ENCODE results near the gene MZB1.
"Not testable (repeated sequence)": the region's sequence is repeated elsewhere in the genome, so short reads cannot be mapped to it uniquely, and the experiment has no call there.

Gene MZB1

GRCh38 chr5:139387611-139388197 is 2.0 kb downstream of the MZB1 start:
- Histone ChIP-seq H3K27ac (ENCODE audit: low read length) (no peak overlapping the region), H3K27me3 (ENCODE audit: control insufficient read depth, insufficient read depth, low read length) (peaks cover 9% of the 10 kb centered on the region), H3K9ac (ENCODE audit: low read length) (no peak overlapping the region), H3K4me1 (ENCODE audit: control insufficient read depth, low read depth, low read length) (peaks cover 8% of the 10 kb centered on the region), H3K36me3 (ENCODE audit: control insufficient read depth, low read depth, low read length) (no peaks in the 10 kb centered on the region), H3K9me3 (ENCODE audit: control insufficient read depth, low read depth, low read length) (no peaks in the 10 kb centered on the region), H3K4me3 (ENCODE audit: low read length) (no peak overlapping the region)

- H3K27me3 ChIP-seq (ENCODE audit: control insufficient read depth, insufficient read depth, low read length); H3K9me3 ChIP-seq (ENCODE audit: control insufficient read depth, low read depth, low read length); H3K4me1 ChIP-seq (ENCODE audit: control insufficient read depth, low read depth, low read length); H3K27ac ChIP-seq (ENCODE audit: low read length); H3K9ac ChIP-seq (ENCODE audit: low read length); H3K4me3 ChIP-seq (ENCODE audit: low read length); H3K36me3 ChIP-seq (ENCODE audit: control insufficient read depth, low read depth, low read length): not testable (repeated sequence)
Observed at GRCh38 chr5:139386956-139387355, 2.8 kb downstream of the MZB1 start.

- H3K4me3 ChIP-seq (ENCODE audit: low read length) = no peak overlapping the region
- H3K36me3 ChIP-seq (ENCODE audit: control insufficient read depth, low read depth, low read length) = no peaks in the 10 kb centered on the region
- H3K9me3 ChIP-seq (ENCODE audit: control insufficient read depth, low read depth, low read length) = no peaks in the 10 kb centered on the region
- peaks cover 8% of the 10 kb centered on the region for H3K4me1 ChIP-seq (ENCODE audit: control insufficient read depth, low read depth, low read length)
- no peak overlapping the region for H3K27ac ChIP-seq (ENCODE audit: low read length)
- H3K9ac ChIP-seq (ENCODE audit: low read length) = no peak overlapping the region
- H3K27me3 ChIP-seq (ENCODE audit: control insufficient read depth, insufficient read depth, low read length) = no peaks in the 10 kb centered on the region
Observed at GRCh38 chr5:139386050-139386438, 3.7 kb downstream of the MZB1 start.

- Histone ChIP-seq H3K9me3 (ENCODE audit: control insufficient read depth, low read depth, low read length) (no peaks in the 10 kb centered on the region), H3K27me3 (ENCODE audit: control insufficient read depth, insufficient read depth, low read length) (no peaks in the 10 kb centered on the region), H3K27ac (ENCODE audit: low read length) (no peak overlapping the region), H3K9ac (ENCODE audit: low read length) (no peak overlapping the region), H3K36me3 (ENCODE audit: control insufficient read depth, low read depth, low read length) (no peaks in the 10 kb centered on the region), H3K4me3 (ENCODE audit: low read length) (no peak overlapping the region), H3K4me1 (ENCODE audit: control insufficient read depth, low read depth, low read length) (peaks cover 8% of the 10 kb centered on the region)
Observed at GRCh38 chr5:139385061-139386049, 4.4 kb downstream of the MZB1 start.

GRCh38 chr5:139384591-139385051 is 5.1 kb downstream of the MZB1 start:
- Histone ChIP-seq H3K9me3 (ENCODE audit: control insufficient read depth, low read depth, low read length) (no peaks in the 10 kb centered on the region), H3K4me3 (ENCODE audit: low read length) (no peak overlapping the region), H3K4me1 (ENCODE audit: control insufficient read depth, low read depth, low read length) (peaks cover 8% of the 10 kb centered on the region), H3K27ac (ENCODE audit: low read length) (no peak overlapping the region), H3K36me3 (ENCODE audit: control insufficient read depth, low read depth, low read length) (no peaks in the 10 kb centered on the region), H3K27me3 (ENCODE audit: control insufficient read depth, insufficient read depth, low read length) (no peaks in the 10 kb centered on the region), H3K9ac (ENCODE audit: low read length) (no peak overlapping the region)

- H3K9ac ChIP-seq (ENCODE audit: low read length) = no peak overlapping the region
Observed at GRCh38 chr5:139383993-139384590, 5.6 kb downstream of the MZB1 start.

GRCh38 chr5:139383275-139383992 is 6.3 kb downstream of the MZB1 start, which contains the start of gene SLC23A1:
SLC23A1 (minus strand) TSS chr5:139383297; CDS start chr5:139383253, 44 bp downstream.
- no peak within 1 kb of the TSS for H3K4me3 ChIP-seq (ENCODE audit: low read length)
- no peak within 1 kb of the TSS for H3K27ac ChIP-seq (ENCODE audit: low read length)
- no peaks in the 10 kb centered on the region for H3K9me3 ChIP-seq (ENCODE audit: control insufficient read depth, low read depth, low read length)
- H3K4me1 ChIP-seq (ENCODE audit: control insufficient read depth, low read depth, low read length) = peaks cover 12% of the 10 kb centered on the region
- H3K36me3 ChIP-seq (ENCODE audit: control insufficient read depth, low read depth, low read length) = no peaks in the 10 kb centered on the region
- no peaks in the 10 kb centered on the region for H3K27me3 ChIP-seq (ENCODE audit: control insufficient read depth, insufficient read depth, low read length)
- no peak within 1 kb of the TSS for H3K9ac ChIP-seq (ENCODE audit: low read length)

More at GRCh38 chr5:139383993-139384590, 5.6 kb downstream of the MZB1 start:
- H3K27ac ChIP-seq (ENCODE audit: low read length) = no peak overlapping the region
- H3K9me3 ChIP-seq (ENCODE audit: control insufficient read depth, low read depth, low read length) = no peaks in the 10 kb centered on the region
- H3K27me3 ChIP-seq (ENCODE audit: control insufficient read depth, insufficient read depth, low read length) = no peaks in the 10 kb centered on the region
- no peaks in the 10 kb centered on the region for H3K36me3 ChIP-seq (ENCODE audit: control insufficient read depth, low read depth, low read length)
- no peak overlapping the region for H3K4me3 ChIP-seq (ENCODE audit: low read length)
- peaks cover 8% of the 10 kb centered on the region for H3K4me1 ChIP-seq (ENCODE audit: control insufficient read depth, low read depth, low read length)

- Histone ChIP-seq H3K4me1 (ENCODE audit: control insufficient read depth, low read depth, low read length) (peaks cover 6% of the 10 kb centered on the region), H3K9ac (ENCODE audit: low read length) (no peak overlapping the region), H3K27ac (ENCODE audit: low read length) (no peak overlapping the region), H3K9me3 (ENCODE audit: control insufficient read depth, low read depth, low read length) (no peaks in the 10 kb centered on the region), H3K4me3 (ENCODE audit: low read length) (no peak overlapping the region), H3K36me3 (ENCODE audit: control insufficient read depth, low read depth, low read length) (no peaks in the 10 kb centered on the region), H3K27me3 (ENCODE audit: control insufficient read depth, insufficient read depth, low read length) (no peaks in the 10 kb centered on the region)
Observed at GRCh38 chr5:139382807-139383206, 6.9 kb downstream of the MZB1 start.

GRCh38 chr5:139381837-139382761 is 7.6 kb downstream of the MZB1 start:
- H3K4me1 ChIP-seq (ENCODE audit: control insufficient read depth, low read depth, low read length) = peaks cover 5% of the 10 kb centered on the region
- no peaks in the 10 kb centered on the region for H3K9me3 ChIP-seq (ENCODE audit: control insufficient read depth, low read depth, low read length)
- no peaks in the 10 kb centered on the region for H3K36me3 ChIP-seq (ENCODE audit: control insufficient read depth, low read depth, low read length)
- no peak overlapping the region for H3K4me3 ChIP-seq (ENCODE audit: low read length)
- H3K27me3 ChIP-seq (ENCODE audit: control insufficient read depth, insufficient read depth, low read length) = no peaks in the 10 kb centered on the region
- no peak overlapping the region for H3K9ac ChIP-seq (ENCODE audit: low read length)
- H3K27ac ChIP-seq (ENCODE audit: low read length) = no peak overlapping the region

- no peak overlapping the region for H3K9ac ChIP-seq (ENCODE audit: low read length)
- H3K9me3 ChIP-seq (ENCODE audit: control insufficient read depth, low read depth, low read length) = no peaks in the 10 kb centered on the region
- no peaks in the 10 kb centered on the region for H3K27me3 ChIP-seq (ENCODE audit: control insufficient read depth, insufficient read depth, low read length)
- H3K4me3 ChIP-seq (ENCODE audit: low read length) = no peak overlapping the region
- peaks cover 5% of the 10 kb centered on the region for H3K4me1 ChIP-seq (ENCODE audit: control insufficient read depth, low read depth, low read length)
- no peaks in the 10 kb centered on the region for H3K36me3 ChIP-seq (ENCODE audit: control insufficient read depth, low read depth, low read length)
- no peak overlapping the region for H3K27ac ChIP-seq (ENCODE audit: low read length)
Observed at GRCh38 chr5:139379626-139380449, 9.9 kb downstream of the MZB1 start.
